Activated CD8-positive, alpha-beta T cell treated with anti-CD3 and anti-CD28 coated beads for 36 hours (primary cell): ENCODE measurements around the gene FGF3. TPM values are rescaled to one million over a fixed set of nuclear protein-coding genes. Genes with fewer than 3 reads are reported as not detected.

Experiments used
- ATAC-seq: fragments of 200-7000 bp; cut with Tn5 transposase; one replicate; pipeline ENCODE4 v1.10.0; 2021; ENCODE audit warnings: mild to moderate bottlenecking, moderate library complexity
- CTCF ChIA-PET: fragments of 350-600 bp; sonication (Branson Sonifier 250); formaldehyde crosslinking; loops from one replicate; lab custom pipeline; 2021; ENCODE audit warnings: antibody characterized with exemption; lab: Charles Lee
- POLR2A ChIA-PET: fragments of 350-600 bp; sonication (Branson Sonifier 250); formaldehyde crosslinking; loops from one replicate; lab custom pipeline; 2021; ENCODE audit warnings: antibody characterized with exemption; lab: Charles Lee
- DNase-seq: peaks from one replicate; pipeline ENCODE4 v3.0.0-alpha.2; 2020
- H3K27ac Mint-ChIP-seq: one replicate; pipeline ENCODE4 v1.8.0; 2021; ENCODE audit warnings: mild to moderate bottlenecking, mixed read lengths
- H3K27me3 Mint-ChIP-seq: one replicate; pipeline ENCODE4 v1.8.0; 2021; ENCODE audit warnings: mixed read lengths
- H3K36me3 Mint-ChIP-seq: one replicate; pipeline ENCODE4 v1.8.0; 2021; ENCODE audit warnings: low read depth, mixed read lengths
- H3K4me1 Mint-ChIP-seq: one replicate; pipeline ENCODE4 v1.8.0; 2021; ENCODE audit warnings: low read depth, mixed read lengths
- H3K4me3 Mint-ChIP-seq: one replicate; pipeline ENCODE4 v1.8.0; 2021; ENCODE audit warnings: mild to moderate bottlenecking, moderate library complexity, mixed read lengths
- H3K9me3 Mint-ChIP-seq: one replicate; pipeline ENCODE4 v1.8.0; 2021; ENCODE audit warnings: mixed read lengths
- intact Hi-C: fragments of 100-400 bp; cut with micrococcal nuclease; formaldehyde crosslinking; loops from one replicate; pipeline ENCODE4 v1.10.0; 2022
- total RNA-seq, 2 experiments: library from RNA; stranded (reverse); gene quantifications; one replicate each; pipeline ENCODE4 v1.2.3, GENCODE V29; 2021
- TF ChIP-seq, protein P1 (sequence below): fragments of 200-600 bp; IDR thresholded peaks from one replicate; pipeline ENCODE4 v1.8.0; 2022; ENCODE audit warnings: antibody characterized with exemption, mild to moderate bottlenecking

The FGF3 gene
- total RNA-seq, 2 experiments from 2014 or later, result not detected

DNA sequence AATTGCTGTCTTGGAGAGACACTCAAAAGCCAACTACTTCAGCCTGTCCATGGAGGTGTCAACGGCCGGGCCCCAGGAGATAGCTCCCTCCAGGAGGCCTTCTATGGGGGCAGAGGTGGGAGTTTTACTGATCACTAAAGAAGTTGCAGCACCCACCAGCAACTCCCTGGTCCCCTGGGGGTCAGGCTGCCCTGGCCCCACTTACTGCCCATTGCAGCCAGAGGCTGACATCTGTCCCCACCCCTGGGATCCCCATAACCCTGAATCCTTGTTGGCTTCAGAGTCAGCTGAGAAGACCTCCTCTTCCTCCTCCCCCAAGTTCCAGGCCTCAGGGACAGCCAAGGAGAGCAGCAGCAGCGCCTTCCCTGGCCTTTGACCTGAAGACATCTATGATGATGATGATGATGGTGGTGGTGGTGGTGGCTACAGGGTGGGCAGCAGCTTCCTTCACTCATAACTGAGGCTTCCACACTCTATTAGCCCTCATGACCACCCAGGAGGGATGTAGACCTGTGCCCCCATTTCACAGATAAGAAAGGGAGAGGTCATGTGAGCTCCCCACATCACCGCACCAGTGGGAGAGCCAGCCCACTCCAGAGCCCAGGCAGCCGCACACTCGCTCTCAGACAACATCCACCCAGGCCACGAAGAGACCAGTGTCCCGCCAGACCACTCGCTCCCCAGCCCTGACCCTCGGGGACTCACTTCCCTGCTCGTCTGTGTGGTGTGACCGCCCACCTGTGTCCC, 43.8 kb upstream of the FGF3 start:
- no peak for ATAC-seq
- intact Hi-C loops, result no loop called here
- ChIA-PET POLR2A (interaction anchor here (0.6 kb wide), 1 partner anchor 133 kb away, joined by 3 read pairs; no protein-coding TSS in a partner anchor), CTCF (no interaction called here)
- H3K4me3 Mint-ChIP-seq, result no peak overlapping the region
- peaks cover 27% of the 10 kb centered on the region for H3K27me3 Mint-ChIP-seq
- no peaks in the 10 kb centered on the region for H3K9me3 Mint-ChIP-seq
- DNase-seq, result no peak
- H3K4me1 Mint-ChIP-seq, result no peaks in the 10 kb centered on the region
- no peaks in the 10 kb centered on the region for H3K36me3 Mint-ChIP-seq
- TF ChIP-seq, protein P1, sequence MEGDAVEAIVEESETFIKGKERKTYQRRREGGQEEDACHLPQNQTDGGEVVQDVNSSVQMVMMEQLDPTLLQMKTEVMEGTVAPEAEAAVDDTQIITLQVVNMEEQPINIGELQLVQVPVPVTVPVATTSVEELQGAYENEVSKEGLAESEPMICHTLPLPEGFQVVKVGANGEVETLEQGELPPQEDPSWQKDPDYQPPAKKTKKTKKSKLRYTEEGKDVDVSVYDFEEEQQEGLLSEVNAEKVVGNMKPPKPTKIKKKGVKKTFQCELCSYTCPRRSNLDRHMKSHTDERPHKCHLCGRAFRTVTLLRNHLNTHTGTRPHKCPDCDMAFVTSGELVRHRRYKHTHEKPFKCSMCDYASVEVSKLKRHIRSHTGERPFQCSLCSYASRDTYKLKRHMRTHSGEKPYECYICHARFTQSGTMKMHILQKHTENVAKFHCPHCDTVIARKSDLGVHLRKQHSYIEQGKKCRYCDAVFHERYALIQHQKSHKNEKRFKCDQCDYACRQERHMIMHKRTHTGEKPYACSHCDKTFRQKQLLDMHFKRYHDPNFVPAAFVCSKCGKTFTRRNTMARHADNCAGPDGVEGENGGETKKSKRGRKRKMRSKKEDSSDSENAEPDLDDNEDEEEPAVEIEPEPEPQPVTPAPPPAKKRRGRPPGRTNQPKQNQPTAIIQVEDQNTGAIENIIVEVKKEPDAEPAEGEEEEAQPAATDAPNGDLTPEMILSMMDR, result no peak
- H3K27ac Mint-ChIP-seq, result no peak overlapping the region

DNA sequence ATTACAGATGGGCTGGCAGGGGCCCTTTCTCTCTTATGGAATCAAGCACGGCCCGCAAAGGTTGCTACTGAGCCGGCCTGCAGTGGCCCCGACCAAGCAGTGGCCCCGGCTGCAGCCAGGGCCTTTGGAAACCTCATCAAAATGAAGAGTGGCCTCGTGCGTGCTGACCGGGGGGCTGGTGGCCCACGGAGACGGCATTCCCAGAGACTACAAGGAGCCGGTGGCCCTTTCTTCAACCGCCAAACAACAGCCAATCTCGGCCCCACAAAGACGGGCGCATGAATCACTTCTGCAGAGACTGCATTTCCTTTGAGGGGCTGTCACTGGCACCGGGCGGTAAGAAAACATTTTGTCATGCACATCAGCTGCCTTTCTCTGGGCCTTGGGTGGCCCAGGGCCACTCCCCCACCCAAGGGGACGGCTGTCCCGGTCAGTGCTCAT, 43.1 kb upstream of the FGF3 start:
- Mint-ChIP-seq H3K4me3 (no peak overlapping the region), H3K27ac (no peak overlapping the region), H3K27me3 (peaks cover 28% of the 10 kb centered on the region), H3K4me1 (no peaks in the 10 kb centered on the region), H3K9me3 (no peaks in the 10 kb centered on the region), H3K36me3 (no peaks in the 10 kb centered on the region)
- ChIA-PET CTCF (no interaction called here), POLR2A (interaction anchor here (0.6 kb wide), 1 partner anchor 133 kb away, joined by 3 read pairs; no protein-coding TSS in a partner anchor)
- intact Hi-C loops, result no loop called here
- TF ChIP-seq, protein P1, result no peak
- ATAC-seq (no peak), DNase-seq (no peak)

DNA sequence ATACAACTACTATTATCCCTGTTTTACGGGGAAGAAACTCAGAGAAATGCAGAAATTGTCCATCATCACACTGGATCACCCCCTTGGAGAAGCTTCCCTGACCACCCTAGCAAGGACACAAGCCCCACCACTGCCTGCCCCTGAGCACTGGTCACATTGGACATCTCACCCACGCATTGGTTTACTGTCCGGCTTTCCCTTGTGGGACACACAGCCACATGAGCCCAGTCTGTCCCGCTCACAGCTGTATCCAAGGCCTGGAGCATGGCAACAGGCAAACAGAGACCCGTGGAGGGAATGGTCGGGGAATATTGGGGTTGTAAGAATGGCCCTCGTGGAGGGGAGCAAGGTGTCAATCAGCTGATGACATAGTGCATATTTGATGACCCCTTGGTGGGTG, 42.7 kb upstream of the FGF3 start:
- no peaks in the 10 kb centered on the region for H3K36me3 Mint-ChIP-seq
- H3K4me3 Mint-ChIP-seq, result no peak overlapping the region
- intact Hi-C loops, result no loop called here
- peaks cover 30% of the 10 kb centered on the region for H3K27me3 Mint-ChIP-seq
- ATAC-seq, result no peak
- no peaks in the 10 kb centered on the region for H3K9me3 Mint-ChIP-seq
- H3K27ac Mint-ChIP-seq, result no peak overlapping the region
- TF ChIP-seq, protein P1, result no peak
- DNase-seq, result no peak
- ChIA-PET CTCF (no interaction called here), POLR2A (no interaction called here)
- H3K4me1 Mint-ChIP-seq, result no peaks in the 10 kb centered on the region

DNA sequence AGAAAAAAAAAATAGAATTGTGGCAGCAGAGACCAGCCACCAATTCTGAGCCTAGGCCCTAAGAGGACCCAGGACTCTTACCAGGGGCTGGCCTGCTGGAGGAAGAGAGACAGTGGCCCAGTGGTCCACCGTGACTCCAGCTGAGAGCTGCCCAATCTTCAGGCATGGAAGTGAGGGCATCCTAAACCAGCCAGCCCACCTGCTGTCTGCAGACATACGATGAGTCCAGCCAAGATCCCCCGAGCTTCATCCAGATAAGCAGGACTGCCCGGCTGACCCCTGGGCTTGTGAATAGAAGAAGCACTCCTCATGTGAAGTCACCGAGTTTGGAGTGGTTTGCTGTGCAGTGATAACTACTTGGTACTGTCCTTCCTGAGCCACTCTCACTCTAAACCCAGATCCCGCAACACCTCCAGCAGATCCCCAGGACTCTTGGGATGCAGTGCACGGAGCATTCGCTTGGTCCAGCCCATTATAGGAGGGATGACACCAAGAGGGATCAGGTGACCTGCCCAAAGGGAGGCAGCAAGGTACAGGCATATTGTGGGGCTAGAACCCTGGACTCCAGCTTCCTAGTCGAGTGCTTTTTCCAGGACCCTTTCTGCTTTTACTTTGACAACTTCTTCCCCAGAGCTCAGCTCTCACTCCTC, 41.7 kb upstream of the FGF3 start:
- TF ChIP-seq, protein P1, result no peak
- H3K27me3 Mint-ChIP-seq, result peaks cover 28% of the 10 kb centered on the region
- ATAC-seq (no peak), DNase-seq (no peak)
- no peak overlapping the region for H3K4me3 Mint-ChIP-seq
- ChIA-PET CTCF (no interaction called here), POLR2A (no interaction called here)
- no peaks in the 10 kb centered on the region for H3K36me3 Mint-ChIP-seq
- no peaks in the 10 kb centered on the region for H3K4me1 Mint-ChIP-seq
- intact Hi-C loops, result no loop called here
- no peaks in the 10 kb centered on the region for H3K9me3 Mint-ChIP-seq
- no peak overlapping the region for H3K27ac Mint-ChIP-seq

DNA sequence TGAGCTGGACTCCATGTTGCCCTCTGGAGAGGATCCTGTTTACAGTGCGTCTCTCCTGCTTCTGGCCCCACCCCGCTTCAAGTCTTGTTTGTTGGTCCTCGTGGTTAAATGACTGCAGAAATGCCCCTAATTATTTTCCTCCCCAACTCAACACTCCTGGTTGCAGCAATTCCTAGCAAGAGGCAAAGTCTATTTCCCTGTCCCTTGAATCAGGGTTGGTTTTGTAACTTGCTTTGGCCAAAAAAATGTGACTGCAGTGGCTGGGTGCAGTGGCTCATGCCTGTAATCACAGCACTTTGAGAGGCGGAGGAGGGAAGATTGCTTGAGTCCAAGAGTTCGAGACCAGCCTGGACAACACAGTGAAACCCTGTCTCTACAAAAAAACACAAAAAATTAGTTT, 41.0 kb upstream of the FGF3 start:
- CTCF ChIA-PET, result no interaction called here
- no peaks in the 10 kb centered on the region for H3K9me3 Mint-ChIP-seq

More for the DNA sequence above, 41.0 kb upstream of the FGF3 start:
- no peak overlapping the region for H3K27ac Mint-ChIP-seq
- TF ChIP-seq, protein P1, result no peak
- H3K27me3 Mint-ChIP-seq, result peaks cover 28% of the 10 kb centered on the region
- POLR2A ChIA-PET, result no interaction called here
- H3K4me1 Mint-ChIP-seq, result no peaks in the 10 kb centered on the region
- no peak for ATAC-seq
- no peak for DNase-seq
- intact Hi-C loops, result no loop called here
- H3K36me3 Mint-ChIP-seq, result no peaks in the 10 kb centered on the region
- H3K4me3 Mint-ChIP-seq, result no peak overlapping the region
